ENCODE measurements around the gene MYLK. TPM values are rescaled to one million over a fixed set of nuclear protein-coding genes. Genes with fewer than 3 reads are reported as not detected.
A peak's percentile ranks its signal among the peaks of the same experiment; 100 is the strongest.

MYLK gene
- total RNA-seq, 1 donor from 2014 or later, result 50.5 TPM

- H3K9me3 ChIP-seq (ENCODE audit: insufficient read depth, low read depth, low read length), result no peaks in the 10 kb centered on the region
- no peak overlapping the region for H3K9ac ChIP-seq (ENCODE audit: low read length)
- Mint-ChIP-seq H3K4me1 (ENCODE audit: low read depth, unreplicated experiment) (peaks cover 4% of the 10 kb centered on the region), H3K4me3 (ENCODE audit: unreplicated experiment) (peak overlapping the region; percentile 27), H3K27me3 (ENCODE audit: low read depth, unreplicated experiment) (no peaks in the 10 kb centered on the region), H3K27ac (ENCODE audit: unreplicated experiment) (no peak overlapping the region), H3K9me3 (ENCODE audit: unreplicated experiment) (peaks cover 3% of the 10 kb centered on the region), H3K36me3 (ENCODE audit: low read depth, unreplicated experiment) (peaks cover 50% of the 10 kb centered on the region)
- H2AFZ ChIP-seq (ENCODE audit: low read depth, low read length), result no peak overlapping the region
- no peak overlapping the region for H3K4me3 ChIP-seq (ENCODE audit: insufficient read depth, low read depth, low read length)
- peaks cover 9% of the 10 kb centered on the region for H4K20me1 ChIP-seq (ENCODE audit: insufficient read depth, low read length)
- TF ChIP-seq CTCF (IDR thresholded peaks at IDR 0.05; ENCODE audit: insufficient read depth, low read depth, low read length), result no peak
- no peak for TF ChIP-seq EZH2 (IDR thresholded peaks at IDR 0.05; ENCODE audit: insufficient read depth, low read length)
- no peak overlapping the region for H3K27ac ChIP-seq (ENCODE audit: low read depth, low read length)
- H3K4me1 ChIP-seq (ENCODE audit: insufficient read depth, low read length), result peaks cover 18% of the 10 kb centered on the region
- H3K36me3 ChIP-seq (ENCODE audit: insufficient read depth, low read length), result peaks cover 33% of the 10 kb centered on the region
- H3K4me2 ChIP-seq (ENCODE audit: low read length), result peak overlapping the region; percentile 34
- DNase-seq (ENCODE audit: low read depth) (no peak), FAIRE-seq (no peak)
- no peaks in the 10 kb centered on the region for H3K27me3 ChIP-seq (ENCODE audit: insufficient read depth, low read length)
- H3K79me2 ChIP-seq (ENCODE audit: insufficient read depth, low read length), result no peaks in the 10 kb centered on the region
Observed at GRCh38 chr3:123623346-123623880, 260.7 kb downstream of the MYLK start.

DNA sequence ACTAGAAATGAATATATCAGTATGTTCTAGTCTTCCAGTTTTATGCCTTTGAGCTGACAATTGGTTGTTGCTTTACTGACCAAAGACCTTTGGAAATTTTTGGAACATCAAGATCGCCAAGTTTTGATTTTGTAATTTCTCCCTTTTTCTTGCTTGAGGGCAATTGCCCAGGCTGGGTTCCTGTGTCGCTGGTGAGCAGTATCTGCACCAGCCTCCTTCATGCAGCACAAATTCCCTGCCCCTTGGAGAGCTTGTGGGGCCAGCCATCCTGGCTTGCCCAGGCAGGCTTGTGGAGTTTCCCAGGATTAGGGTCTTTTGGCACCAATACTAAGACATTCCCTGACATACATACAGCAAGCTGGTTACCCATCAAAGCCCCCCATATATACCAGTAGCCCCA, 261.4 kb downstream of the MYLK start:
- H3K9ac ChIP-seq (ENCODE audit: low read length), result no peak overlapping the region
- peaks cover 15% of the 10 kb centered on the region for H4K20me1 ChIP-seq (ENCODE audit: insufficient read depth, low read length)
- no peak overlapping the region for H3K4me3 ChIP-seq (ENCODE audit: insufficient read depth, low read depth, low read length)
- FAIRE-seq, result no peak
- H3K27me3 ChIP-seq (ENCODE audit: insufficient read depth, low read length), result no peaks in the 10 kb centered on the region
- peaks cover 23% of the 10 kb centered on the region for H3K4me1 ChIP-seq (ENCODE audit: insufficient read depth, low read length)
- no peak overlapping the region for H3K27ac Mint-ChIP-seq (ENCODE audit: unreplicated experiment)
- no peak overlapping the region for H3K27ac ChIP-seq (ENCODE audit: low read depth, low read length)
- no peaks in the 10 kb centered on the region for H3K79me2 ChIP-seq (ENCODE audit: insufficient read depth, low read length)
- no peaks in the 10 kb centered on the region for H3K27me3 Mint-ChIP-seq (ENCODE audit: low read depth, unreplicated experiment)
- TF ChIP-seq CTCF (IDR thresholded peaks at IDR 0.05; ENCODE audit: insufficient read depth, low read depth, low read length), result no peak
- TF ChIP-seq EZH2 (IDR thresholded peaks at IDR 0.05; ENCODE audit: insufficient read depth, low read length), result no peak
- H3K9me3 ChIP-seq (ENCODE audit: insufficient read depth, low read depth, low read length), result no peaks in the 10 kb centered on the region
- peaks cover 33% of the 10 kb centered on the region for H3K36me3 ChIP-seq (ENCODE audit: insufficient read depth, low read length)
- H3K4me2 ChIP-seq (ENCODE audit: low read length), result no peak overlapping the region
- no peak overlapping the region for H3K4me3 Mint-ChIP-seq (ENCODE audit: unreplicated experiment)
- no peak overlapping the region for H2AFZ ChIP-seq (ENCODE audit: low read depth, low read length)
- peaks cover 4% of the 10 kb centered on the region for H3K4me1 Mint-ChIP-seq (ENCODE audit: low read depth, unreplicated experiment)
- H3K36me3 Mint-ChIP-seq (ENCODE audit: low read depth, unreplicated experiment), result peaks cover 51% of the 10 kb centered on the region
- DNase-seq (ENCODE audit: low read depth), result no peak
- H3K9me3 Mint-ChIP-seq (ENCODE audit: unreplicated experiment), result peaks cover 3% of the 10 kb centered on the region

- H3K9me3 ChIP-seq (ENCODE audit: insufficient read depth, low read depth, low read length), result no peaks in the 10 kb centered on the region
- H3K36me3 ChIP-seq (ENCODE audit: insufficient read depth, low read length), result peaks cover 32% of the 10 kb centered on the region
- H3K9ac ChIP-seq (ENCODE audit: low read length), result no peak overlapping the region
- FAIRE-seq, result no peak
- H3K4me2 ChIP-seq (ENCODE audit: low read length), result no peak overlapping the region
- Mint-ChIP-seq H3K9me3 (ENCODE audit: unreplicated experiment) (no peaks in the 10 kb centered on the region), H3K4me3 (ENCODE audit: unreplicated experiment) (no peak overlapping the region), H3K4me1 (ENCODE audit: low read depth, unreplicated experiment) (peaks cover 4% of the 10 kb centered on the region), H3K27me3 (ENCODE audit: low read depth, unreplicated experiment) (no peaks in the 10 kb centered on the region), H3K27ac (ENCODE audit: unreplicated experiment) (no peak overlapping the region), H3K36me3 (ENCODE audit: low read depth, unreplicated experiment) (peaks cover 50% of the 10 kb centered on the region)
- H4K20me1 ChIP-seq (ENCODE audit: insufficient read depth, low read length), result peaks cover 15% of the 10 kb centered on the region
- no peak overlapping the region for H2AFZ ChIP-seq (ENCODE audit: low read depth, low read length)
- no peak for DNase-seq (ENCODE audit: low read depth)
- H3K27me3 ChIP-seq (ENCODE audit: insufficient read depth, low read length), result no peaks in the 10 kb centered on the region
- peaks cover 23% of the 10 kb centered on the region for H3K4me1 ChIP-seq (ENCODE audit: insufficient read depth, low read length)
- TF ChIP-seq EZH2 (IDR thresholded peaks at IDR 0.05; ENCODE audit: insufficient read depth, low read length) (no peak), CTCF (IDR thresholded peaks at IDR 0.05; ENCODE audit: insufficient read depth, low read depth, low read length) (no peak)
- no peaks in the 10 kb centered on the region for H3K79me2 ChIP-seq (ENCODE audit: insufficient read depth, low read length)
- no peak overlapping the region for H3K27ac ChIP-seq (ENCODE audit: low read depth, low read length)
- no peak overlapping the region for H3K4me3 ChIP-seq (ENCODE audit: insufficient read depth, low read depth, low read length)
Observed at GRCh38 chr3:123621850-123622189, 262.3 kb downstream of the MYLK start.

Measured in astrocyte (in vitro differentiated cells and primary cell).